SK-N-SH treated with all-trans-retinoic acid at 6 μM for 48 hours (cell line): ENCODE results near the gene LRRC41.

Source experiments
- ATAC-seq: fragments of 200-7000 bp; cut with Tn5 transposase; 3 replicates; pipeline ENCODE4 v1.9.1; 2020; ENCODE audit warnings: mild to moderate bottlenecking, moderate library complexity
- ARNTL ChIP-seq: fragments of 450-650 bp; formaldehyde crosslinking; IDR thresholded peaks from 2 replicates; pipeline ENCODE4 v1.5.0; 2020; ENCODE audit warnings: low read depth, mild to moderate bottlenecking, moderate library complexity, borderline replicate concordance
- BACH2 ChIP-seq: fragments of 250-450 bp; sonication (Bioruptor Pico); IDR thresholded peaks from 2 replicates; pipeline ENCODE4 v1.9.0; 2021; ENCODE audit warnings: mild to moderate bottlenecking, borderline replicate concordance
- CREB5 ChIP-seq: fragments of 250-450 bp; sonication (Bioruptor Pico); IDR thresholded peaks from 2 replicates; pipeline ENCODE4 v1.5.1; 2020; ENCODE audit warnings: low read depth, mild to moderate bottlenecking, moderate library complexity
- CSDC2 ChIP-seq: fragments of 250-450 bp; sonication (Bioruptor Pico); IDR thresholded peaks from 2 replicates; pipeline ENCODE4 v1.5.0; 2020; ENCODE audit warnings: mild to moderate bottlenecking, moderate library complexity
- CSRNP3 ChIP-seq: fragments of 250-450 bp; sonication (Bioruptor Pico); IDR thresholded peaks from 2 replicates; pipeline ENCODE4 v1.5.1; 2021; ENCODE audit warnings: mild to moderate bottlenecking, moderate library complexity
- ESRRG ChIP-seq: fragments of 250-450 bp; sonication (Bioruptor Pico); IDR thresholded peaks from 2 replicates; pipeline ENCODE4 v1.6.1; 2021; ENCODE audit warnings: mild to moderate bottlenecking
- GLIS3 ChIP-seq: fragments of 250-450 bp; sonication (Bioruptor Pico); IDR thresholded peaks from 2 replicates; pipeline ENCODE4 v1.5.0; 2020; ENCODE audit warnings: mild to moderate bottlenecking, moderate library complexity
- ISL1 ChIP-seq: fragments of 250-450 bp; sonication (Bioruptor Pico); IDR thresholded peaks from 2 replicates; pipeline ENCODE4 v2.1.2; 2022; ENCODE audit warnings: mild to moderate bottlenecking, moderate library complexity
- OSR1 ChIP-seq: fragments of 250-450 bp; sonication (Bioruptor Pico); IDR thresholded peaks from 2 replicates; pipeline ENCODE4 v1.8.0; 2022; ENCODE audit warnings: moderate library complexity, mild to moderate bottlenecking, inconsistent platforms
- PATZ1 ChIP-seq: fragments of 250-450 bp; sonication (Bioruptor Pico); IDR thresholded peaks from 2 replicates; pipeline ENCODE4 v1.8.0; 2020; ENCODE audit warnings: mild to moderate bottlenecking, moderate library complexity, borderline replicate concordance
- POU6F1 ChIP-seq: fragments of 250-450 bp; sonication (Bioruptor Pico); IDR thresholded peaks from 2 replicates; pipeline ENCODE4 v1.8.0; 2021; ENCODE audit warnings: low read depth, mild to moderate bottlenecking, moderate library complexity, borderline replicate concordance
- PPARA ChIP-seq: fragments of 250-450 bp; sonication (Bioruptor Pico); IDR thresholded peaks from 2 replicates; pipeline ENCODE4 v1.5.0; 2020; ENCODE audit warnings: mild to moderate bottlenecking, borderline replicate concordance
- SNAI2 ChIP-seq: fragments of 250-450 bp; sonication (Bioruptor Pico); IDR thresholded peaks from 2 replicates; pipeline ENCODE4 v1.5.0; 2020; ENCODE audit warnings: mild to moderate bottlenecking, moderate library complexity
- TCF4 ChIP-seq: fragments of 250-450 bp; sonication (Bioruptor Pico); IDR thresholded peaks from 2 replicates; pipeline ENCODE4 v1.8.0; 2021; ENCODE audit warnings: mild to moderate bottlenecking, moderate library complexity, borderline replicate concordance
- TOX ChIP-seq: fragments of 250-450 bp; sonication (Bioruptor Pico); IDR thresholded peaks from 2 replicates; pipeline ENCODE4 v1.8.0; 2021; ENCODE audit warnings: mild to moderate bottlenecking, moderate library complexity, borderline replicate concordance
- TSHZ2 ChIP-seq: fragments of 250-450 bp; sonication (Bioruptor Pico); IDR thresholded peaks from 2 replicates; pipeline ENCODE4 v1.5.0; 2020; ENCODE audit warnings: mild to moderate bottlenecking, moderate library complexity
- ZFP3 ChIP-seq: fragments of 250-450 bp; sonication (Bioruptor Pico); IDR thresholded peaks from 2 replicates; pipeline ENCODE4 v1.5.0; 2020; ENCODE audit warnings: mild to moderate bottlenecking, moderate library complexity
- ZFP30 ChIP-seq: fragments of 450-650 bp; formaldehyde crosslinking; IDR thresholded peaks from 2 replicates; pipeline ENCODE4 v1.5.0; 2022; ENCODE audit warnings: mild to moderate bottlenecking, moderate library complexity
- ZNF565 ChIP-seq: fragments of 450-650 bp; formaldehyde crosslinking; conservative IDR thresholded peaks from 2 replicates; pipeline ENCODE4 v1.5.0; 2020; ENCODE audit warnings: low read depth, mild to moderate bottlenecking, moderate library complexity
- ZNF70 ChIP-seq: fragments of 450-650 bp; formaldehyde crosslinking; IDR thresholded peaks from 2 replicates; pipeline ENCODE4 v1.5.0; 2020; ENCODE audit warnings: mild to moderate bottlenecking, moderate library complexity
- ZNF8 ChIP-seq: fragments of 450-650 bp; formaldehyde crosslinking; IDR thresholded peaks from 2 replicates; pipeline ENCODE4 v1.5.0; 2020; ENCODE audit warnings: mild to moderate bottlenecking, moderate library complexity

LRRC41 gene

GRCh38 chr1:46335081-46335480 lies 31.7 kb upstream of the LRRC41 start:
- no peak for ATAC-seq
- TF ChIP-seq CSDC2 (CRISPR knock-in tag): no peak
- no peak for TF ChIP-seq TSHZ2
- TF ChIP-seq POU6F1 (CRISPR knock-in tag): no peak
- TF ChIP-seq PPARA (CRISPR knock-in tag): no peak
- TF ChIP-seq CREB5 (CRISPR knock-in tag): no peak
- no peak for TF ChIP-seq BACH2 (CRISPR knock-in tag)
- TF ChIP-seq ARNTL (CRISPR knock-in tag): no peak
- TF ChIP-seq ZNF8 (CRISPR knock-in tag): no peak
- no peak for TF ChIP-seq ISL1 (CRISPR knock-in tag)
- no peak for TF ChIP-seq ZNF70 (CRISPR knock-in tag)

GRCh38 chr1:46334030-46334384 lies 30.6 kb upstream of the LRRC41 start:
- no peak for TF ChIP-seq ZNF565 (CRISPR knock-in tag)
- ATAC-seq: no peak

GRCh38 chr1:46333300-46334029 lies 30.0 kb upstream of the LRRC41 start:
- no peak for TF ChIP-seq ZFP30 (CRISPR knock-in tag)
- no peak for TF ChIP-seq OSR1 (CRISPR knock-in tag)
- no peak for TF ChIP-seq ZNF70 (CRISPR knock-in tag)
- TF ChIP-seq GLIS3: no peak
- no peak for TF ChIP-seq PPARA (CRISPR knock-in tag)
- TF ChIP-seq CSRNP3 (CRISPR knock-in tag): no peak
- no peak for TF ChIP-seq CREB5 (CRISPR knock-in tag)
- TF ChIP-seq TSHZ2: no peak
- TF ChIP-seq ESRRG (CRISPR knock-in tag): no peak
- TF ChIP-seq ZFP3 (CRISPR knock-in tag): no peak
- no peak for TF ChIP-seq ZNF565 (CRISPR knock-in tag)
- TF ChIP-seq ISL1 (CRISPR knock-in tag): no peak
- no peak for TF ChIP-seq POU6F1 (CRISPR knock-in tag)
- no peak for TF ChIP-seq TCF4 (CRISPR knock-in tag)
- no peak for TF ChIP-seq SNAI2 (CRISPR knock-in tag)
- no peak for TF ChIP-seq ZNF8 (CRISPR knock-in tag)
- TF ChIP-seq TOX (CRISPR knock-in tag): no peak
- TF ChIP-seq PATZ1 (CRISPR knock-in tag): no peak
- ATAC-seq: peak; percentile 91
